Stomach (tissue), 4 donors: ENCODE data around the gene EP300.

ENCODE experiments used
- POLR2A ChIP-seq, 4 donors: fragments of 450-650 bp; IDR thresholded peaks; one replicate each; pipeline ENCODE4 v1.6.1; 2016; ENCODE audit warnings: antibody characterized with exemption in 4 of 4, control low read depth in 2 of 4, mild to moderate bottlenecking in 1 of 4, moderate library complexity in 1 of 4
- POLR2AphosphoS5 ChIP-seq, 3 donors: sonication (generic); formaldehyde crosslinking; IDR thresholded peaks; one replicate each; pipeline ENCODE4 v1.6.1; 2016; ENCODE audit warnings: antibody characterized with exemption in 3 of 3
- TF ChIP-seq, protein P1 (sequence below), 7 experiments: fragments of 450-650 bp in 4 of 7; fragments of 200-600 bp in 3 of 7; sonication (generic) in 3 of 7; IDR thresholded peaks; one replicate each; pipeline ENCODE4 v1.5.1; 2016 to 2019; ENCODE audit warnings: antibody characterized with exemption in 7 of 7, control low read depth in 2 of 7, mild to moderate bottlenecking in 1 of 7

- TF ChIP-seq, protein P1, sequence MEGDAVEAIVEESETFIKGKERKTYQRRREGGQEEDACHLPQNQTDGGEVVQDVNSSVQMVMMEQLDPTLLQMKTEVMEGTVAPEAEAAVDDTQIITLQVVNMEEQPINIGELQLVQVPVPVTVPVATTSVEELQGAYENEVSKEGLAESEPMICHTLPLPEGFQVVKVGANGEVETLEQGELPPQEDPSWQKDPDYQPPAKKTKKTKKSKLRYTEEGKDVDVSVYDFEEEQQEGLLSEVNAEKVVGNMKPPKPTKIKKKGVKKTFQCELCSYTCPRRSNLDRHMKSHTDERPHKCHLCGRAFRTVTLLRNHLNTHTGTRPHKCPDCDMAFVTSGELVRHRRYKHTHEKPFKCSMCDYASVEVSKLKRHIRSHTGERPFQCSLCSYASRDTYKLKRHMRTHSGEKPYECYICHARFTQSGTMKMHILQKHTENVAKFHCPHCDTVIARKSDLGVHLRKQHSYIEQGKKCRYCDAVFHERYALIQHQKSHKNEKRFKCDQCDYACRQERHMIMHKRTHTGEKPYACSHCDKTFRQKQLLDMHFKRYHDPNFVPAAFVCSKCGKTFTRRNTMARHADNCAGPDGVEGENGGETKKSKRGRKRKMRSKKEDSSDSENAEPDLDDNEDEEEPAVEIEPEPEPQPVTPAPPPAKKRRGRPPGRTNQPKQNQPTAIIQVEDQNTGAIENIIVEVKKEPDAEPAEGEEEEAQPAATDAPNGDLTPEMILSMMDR (IDR thresholded peaks at IDR 0.05), result no peak
- TF ChIP-seq POLR2AphosphoS5 (IDR thresholded peaks at IDR 0.05) (no peak), POLR2A (IDR thresholded peaks at IDR 0.05) (no peak)
These were observed 1.7 kb downstream of the EP300 start for GRCh38 chr22:41094041-41094593.
